Activated CD8-positive, alpha-beta memory T cell treated with anti-CD3 and anti-CD28 coated beads, Interleukin-2, amount 10 ng/mL, durations not matched to agents 7 days and 5 days (primary cell): ENCODE data around the gene DMXL1. TPM values are rescaled to one million over a fixed set of nuclear protein-coding genes. Genes with fewer than 3 reads are reported as not detected.
A peak's percentile ranks its signal among the peaks of the same experiment; 100 is the strongest.
"Not testable (repeated sequence)": the region's sequence is repeated elsewhere in the genome, so short reads cannot be mapped to it uniquely, and the experiment has no call there.

Experiments used
- ATAC-seq: fragments of 150-1000 bp; cut with Tn5 transposase; one replicate; pipeline ENCODE4 v1.10.0; 2021; ENCODE audit warnings: moderate library complexity
- CTCF ChIA-PET: fragments of 350-600 bp; sonication (Branson Sonifier 250); formaldehyde crosslinking; loops from one replicate; lab custom pipeline; 2021; ENCODE audit warnings: antibody characterized with exemption; lab: Charles Lee
- DNase-seq: peaks from one replicate; pipeline ENCODE4 v3.0.0-alpha.2; 2020
- H3K27ac Mint-ChIP-seq: one replicate; pipeline ENCODE4 v1.8.0; 2021; ENCODE audit warnings: mild to moderate bottlenecking, mixed read lengths
- H3K27me3 Mint-ChIP-seq: one replicate; pipeline ENCODE4 v1.8.0; 2021; ENCODE audit warnings: mixed read lengths
- H3K36me3 Mint-ChIP-seq: one replicate; pipeline ENCODE4 v1.8.0; 2021; ENCODE audit warnings: mild to moderate bottlenecking, mixed read lengths
- H3K4me1 Mint-ChIP-seq: one replicate; pipeline ENCODE4 v1.8.0; 2021; ENCODE audit warnings: mixed read lengths
- H3K4me3 Mint-ChIP-seq: one replicate; pipeline ENCODE4 v1.8.0; 2021; ENCODE audit warnings: mild to moderate bottlenecking, moderate library complexity, mixed read lengths
- H3K9me3 Mint-ChIP-seq: one replicate; pipeline ENCODE4 v1.8.0; 2022; ENCODE audit warnings: low read depth, mixed read lengths
- total RNA-seq, 2 experiments: library from RNA; stranded (reverse); gene quantifications; one replicate each; pipeline ENCODE4 v1.2.3, GENCODE V29; 2021

DMXL1 gene
- total RNA-seq, 2 experiments from 2014 or later = 30.4 to 35.5 TPM

DNA sequence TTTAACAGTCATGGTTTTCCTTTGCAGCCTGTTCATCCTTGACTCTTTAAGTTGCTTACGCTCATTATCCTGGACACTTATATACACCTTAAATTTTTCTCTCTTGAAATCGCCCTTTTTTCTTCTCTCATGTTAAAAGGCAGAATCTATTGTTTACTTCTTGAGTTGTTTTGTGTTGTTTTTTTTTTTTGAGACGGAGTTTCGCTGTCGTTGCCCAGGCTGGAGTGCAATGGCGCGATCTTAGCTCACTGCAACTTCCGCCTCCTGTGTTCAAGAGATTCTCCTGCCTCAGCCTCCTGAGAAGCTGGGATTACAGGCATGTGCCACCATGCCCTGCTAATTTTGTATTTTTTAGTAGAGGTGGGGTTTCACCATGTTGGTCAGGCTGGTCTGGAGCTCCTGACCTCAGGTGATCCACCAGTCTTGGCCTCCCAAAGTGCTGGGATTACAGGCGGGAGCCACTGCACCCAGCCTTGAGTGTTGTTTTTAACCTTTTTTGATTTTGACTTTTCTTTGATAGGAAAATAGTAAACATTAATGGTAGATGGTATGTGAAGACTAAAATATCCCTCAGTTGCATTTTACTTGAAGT, 3.0 kb downstream of the DMXL1 start:
- Mint-ChIP-seq H3K4me3 (peak overlapping the region; percentile 49), H3K4me1 (peaks cover 55% of the 10 kb centered on the region), H3K27ac (peak overlapping the region; percentile 71)
- not testable (repeated sequence) for H3K36me3 Mint-ChIP-seq, DNase-seq, H3K27me3 Mint-ChIP-seq, ATAC-seq, H3K9me3 Mint-ChIP-seq
- CTCF ChIA-PET = interaction anchor here (1.8 kb wide), 1 partner anchor 338 kb away, joined by 4 read pairs; no protein-coding TSS in a partner anchor

DNA sequence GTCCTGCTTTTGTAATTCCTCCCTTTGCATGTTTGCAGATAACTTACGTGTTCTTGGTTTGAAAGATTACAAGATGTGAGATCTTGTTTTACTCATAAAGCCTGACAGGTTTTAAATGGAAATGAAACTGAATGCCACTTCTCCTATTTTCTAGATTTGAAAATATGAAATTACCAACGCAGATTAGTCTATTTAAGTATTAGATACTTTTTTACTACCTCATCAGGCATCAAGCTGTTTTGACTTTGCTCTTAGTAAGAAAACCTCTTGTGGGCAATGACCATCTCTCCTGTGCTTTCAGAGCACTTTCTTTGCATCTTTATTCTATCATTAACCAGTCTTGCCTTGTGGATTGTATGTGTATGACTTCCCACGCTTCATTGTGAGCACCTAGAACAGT, 3.5 kb downstream of the DMXL1 start:
- DNase-seq = no peak
- ATAC-seq = no peak
- no peaks in the 10 kb centered on the region for H3K27me3 Mint-ChIP-seq
- peaks cover 61% of the 10 kb centered on the region for H3K4me1 Mint-ChIP-seq
- H3K27ac Mint-ChIP-seq = peak overlapping the region; percentile 71
- peak overlapping the region; percentile 49 for H3K4me3 Mint-ChIP-seq
- CTCF ChIA-PET = interaction anchor here (0.9 to 1.8 kb wide), 2 partner anchors 86 to 337 kb away, joined by 3 to 4 read pairs; partner anchors contain the start of gene DTWD2
- H3K36me3 Mint-ChIP-seq = peaks cover 7% of the 10 kb centered on the region
- no peaks in the 10 kb centered on the region for H3K9me3 Mint-ChIP-seq

GRCh38 chr5:119075269-119075668, 4.4 kb downstream of the DMXL1 start:
- Mint-ChIP-seq H3K4me1 (peaks cover 62% of the 10 kb centered on the region), H3K27ac (peak overlapping the region; percentile 15)
- not testable (repeated sequence) for H3K4me3 Mint-ChIP-seq, ATAC-seq, H3K9me3 Mint-ChIP-seq, H3K27me3 Mint-ChIP-seq, H3K36me3 Mint-ChIP-seq
- peak; percentile 48 for DNase-seq
- CTCF ChIA-PET = interaction anchor here (0.6 to 1.1 kb wide), 4 partner anchors 53 to 359 kb away, joined by 3 to 5 read pairs (median 3); partner anchors contain the start of gene DTWD2

- H3K27ac Mint-ChIP-seq = peak overlapping the region; percentile 26
- CTCF ChIA-PET = interaction anchor here (0.6 to 1.1 kb wide), 4 partner anchors 54 to 336 kb away, joined by 3 to 5 read pairs (median 3); partner anchors contain the start of gene DTWD2
- peaks cover 5% of the 10 kb centered on the region for H3K36me3 Mint-ChIP-seq
These were observed 5.2 kb downstream of the DMXL1 start for GRCh38 chr5:119076080-119076479.

GRCh38 chr5:119077444-119077843, 6.6 kb downstream of the DMXL1 start:
- ATAC-seq (no peak), DNase-seq (no peak)
- peaks cover 5% of the 10 kb centered on the region for H3K36me3 Mint-ChIP-seq
- peaks cover 61% of the 10 kb centered on the region for H3K4me1 Mint-ChIP-seq
- H3K9me3 Mint-ChIP-seq = no peaks in the 10 kb centered on the region
- H3K27me3 Mint-ChIP-seq = no peaks in the 10 kb centered on the region
- H3K27ac Mint-ChIP-seq = no peak overlapping the region
- no peak overlapping the region for H3K4me3 Mint-ChIP-seq
- CTCF ChIA-PET = interaction anchor here (2.3 kb wide), 1 partner anchor 89 kb away, joined by 8 read pairs; the partner anchor contains the start of gene DTWD2

More at GRCh38 chr5:119076080-119076479, 5.2 kb downstream of the DMXL1 start:
- no peaks in the 10 kb centered on the region for H3K27me3 Mint-ChIP-seq
- H3K4me3 Mint-ChIP-seq = no peak overlapping the region
- no peaks in the 10 kb centered on the region for H3K9me3 Mint-ChIP-seq
- ATAC-seq (no peak), DNase-seq (no peak)
- H3K4me1 Mint-ChIP-seq = peaks cover 64% of the 10 kb centered on the region

DNA sequence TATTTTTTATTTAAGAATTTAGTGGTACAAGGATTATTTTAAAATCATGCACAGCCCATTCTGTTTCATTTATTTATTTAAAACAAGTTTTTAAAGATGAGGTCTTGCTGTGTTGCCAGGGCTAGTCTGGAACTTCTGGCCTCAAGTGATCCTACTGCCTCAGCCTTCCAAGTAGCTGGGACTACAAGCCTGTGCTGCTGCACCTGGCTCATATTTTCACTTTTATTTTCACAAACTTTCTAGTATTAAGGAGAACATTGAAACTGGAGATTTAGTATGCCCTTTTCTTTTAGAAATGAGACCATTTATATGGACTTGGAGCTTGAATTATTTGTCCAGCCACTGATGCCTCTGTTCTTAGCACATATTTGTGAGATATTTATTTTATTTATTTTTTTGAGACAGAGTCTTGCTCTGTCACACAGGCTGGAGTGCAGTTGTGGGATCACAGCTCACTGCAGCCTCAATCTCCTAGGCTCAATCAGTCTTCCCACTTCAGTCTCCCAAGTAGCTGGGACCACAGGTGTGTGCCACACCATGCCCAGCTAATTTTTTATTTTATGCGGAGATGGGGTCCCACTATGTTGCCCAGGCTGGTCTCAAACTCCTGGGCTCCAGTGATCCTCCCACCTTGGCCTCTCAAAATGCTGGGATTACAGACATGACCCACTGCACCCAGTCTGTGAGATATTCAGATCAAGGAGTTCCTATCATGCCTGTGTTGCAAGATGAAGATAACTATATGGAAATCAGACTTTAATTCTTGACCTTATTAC, 7.4 kb downstream of the DMXL1 start:
- Mint-ChIP-seq H3K9me3 (no peaks in the 10 kb centered on the region), H3K4me3 (no peak overlapping the region), H3K36me3 (peaks cover 9% of the 10 kb centered on the region), H3K27ac (no peak overlapping the region), H3K4me1 (peaks cover 53% of the 10 kb centered on the region), H3K27me3 (no peaks in the 10 kb centered on the region)
- CTCF ChIA-PET = interaction anchor here (1.3 to 2.3 kb wide), 2 partner anchors 90 to 234 kb away, joined by 3 to 8 read pairs; partner anchors contain the start of gene DTWD2
- DNase-seq (no peak), ATAC-seq (no peak)

- CTCF ChIA-PET = interaction anchor here (1.3 to 2.3 kb wide), 2 partner anchors 91 to 233 kb away, joined by 3 to 8 read pairs; partner anchors contain the start of gene DTWD2
- Mint-ChIP-seq H3K4me3 (peak overlapping the region; percentile 10), H3K27ac (peak overlapping the region; percentile 79), H3K4me1 (peaks cover 47% of the 10 kb centered on the region), H3K9me3 (no peaks in the 10 kb centered on the region), H3K27me3 (no peaks in the 10 kb centered on the region), H3K36me3 (peaks cover 8% of the 10 kb centered on the region)
- no peak for DNase-seq
- ATAC-seq = no peak
These were observed 8.0 kb downstream of the DMXL1 start for GRCh38 chr5:119078861-119079260.

GRCh38 chr5:119079318-119079921, 8.5 kb downstream of the DMXL1 start:
- Mint-ChIP-seq H3K27ac (peak overlapping the region; percentile 79), H3K4me3 (peak overlapping the region; percentile 10)

DNA sequence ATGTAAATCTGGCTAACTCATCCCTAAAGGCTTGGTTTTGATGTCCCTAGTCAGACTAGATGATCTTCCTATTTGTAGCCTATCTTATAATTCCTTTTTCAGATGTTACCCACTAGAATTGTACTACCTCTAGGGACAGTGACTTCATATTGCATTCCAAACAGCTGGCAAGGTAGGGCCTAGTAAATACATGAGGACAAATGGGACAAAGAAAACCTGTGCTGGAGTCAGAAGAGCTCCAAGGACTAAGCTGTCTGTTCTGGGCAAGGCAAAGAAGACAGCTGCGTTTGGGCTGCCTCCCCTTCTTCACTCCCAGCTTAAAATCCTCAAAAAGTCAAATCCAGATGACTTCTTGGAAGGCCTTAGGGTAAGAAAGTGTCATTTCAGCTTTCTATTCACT, 10.0 kb downstream of the DMXL1 start:
- no peak for DNase-seq
- CTCF ChIA-PET = interaction anchor here (1.7 kb wide), 1 partner anchor 10 kb away, joined by 4 read pairs; the partner anchor contains the start of gene DMXL1
- Mint-ChIP-seq H3K9me3 (peaks cover 2% of the 10 kb centered on the region), H3K4me1 (peaks cover 32% of the 10 kb centered on the region), H3K4me3 (no peak overlapping the region), H3K27me3 (no peaks in the 10 kb centered on the region), H3K27ac (no peak overlapping the region), H3K36me3 (peaks cover 15% of the 10 kb centered on the region)
- ATAC-seq = no peak

More at GRCh38 chr5:119079318-119079921, 8.5 kb downstream of the DMXL1 start:
- no peaks in the 10 kb centered on the region for H3K9me3 Mint-ChIP-seq
- peaks cover 6% of the 10 kb centered on the region for H3K36me3 Mint-ChIP-seq
- H3K4me1 Mint-ChIP-seq = peaks cover 42% of the 10 kb centered on the region
- ATAC-seq (peak; percentile 86), DNase-seq (peak; percentile 57)
- CTCF ChIA-PET = interaction anchor here (1.3 to 2.3 kb wide), 3 partner anchors 9 to 232 kb away, joined by 3 to 8 read pairs (median 4); partner anchors contain the start of genes DMXL1 and DTWD2
- no peaks in the 10 kb centered on the region for H3K27me3 Mint-ChIP-seq

DNA sequence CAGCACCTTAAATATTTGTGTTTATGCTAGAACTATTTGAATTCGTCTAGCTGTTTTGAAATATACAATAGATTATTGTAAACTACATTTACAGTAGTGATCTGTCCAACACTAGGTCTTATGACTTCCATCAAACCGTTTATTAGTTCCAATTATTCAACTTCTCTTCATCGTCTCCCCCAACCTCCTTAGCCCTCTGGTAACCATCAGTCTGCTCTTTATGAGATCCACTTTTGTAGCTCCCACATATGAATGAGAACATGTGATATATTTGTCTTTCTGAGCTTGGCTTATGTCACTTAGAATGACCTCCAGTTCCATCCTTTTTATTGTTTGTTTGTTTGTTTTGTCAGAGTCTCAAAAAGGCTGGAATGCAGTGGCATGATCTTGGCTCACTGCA, 11.8 kb downstream of the DMXL1 start:
- ATAC-seq = no peak
- Mint-ChIP-seq H3K9me3 (peaks cover 4% of the 10 kb centered on the region), H3K27me3 (no peaks in the 10 kb centered on the region), H3K27ac (no peak overlapping the region), H3K4me1 (peaks cover 26% of the 10 kb centered on the region), H3K4me3 (no peak overlapping the region), H3K36me3 (peaks cover 27% of the 10 kb centered on the region)
- no peak for DNase-seq
- CTCF ChIA-PET = no interaction called here

DNA sequence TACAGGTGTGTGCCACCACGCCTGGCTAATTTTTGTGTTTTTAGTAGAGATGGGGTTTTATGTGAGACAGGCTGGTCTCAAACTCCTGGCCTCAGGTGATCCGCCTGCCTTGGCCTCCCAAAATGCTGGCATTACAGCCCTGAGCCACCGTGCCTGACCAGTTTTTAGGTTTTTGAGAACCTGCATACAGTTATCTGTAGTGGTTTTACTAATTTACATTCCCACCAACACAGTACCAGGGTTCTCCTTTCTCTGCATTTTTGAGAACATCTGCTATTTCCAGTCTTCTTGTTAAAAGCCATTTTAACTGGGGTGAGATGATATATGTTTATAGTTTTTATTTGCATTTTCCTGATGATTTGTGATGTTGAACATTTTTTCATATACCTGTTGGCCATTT, 12.8 kb downstream of the DMXL1 start:
- no peak for ATAC-seq
- Mint-ChIP-seq H3K27me3 (no peaks in the 10 kb centered on the region), H3K36me3 (peaks cover 29% of the 10 kb centered on the region), H3K9me3 (peaks cover 4% of the 10 kb centered on the region), H3K27ac (no peak overlapping the region), H3K4me1 (peaks cover 19% of the 10 kb centered on the region), H3K4me3 (no peak overlapping the region)
- CTCF ChIA-PET = no interaction called here
- no peak for DNase-seq

GRCh38 chr5:119088438-119088837, 17.6 kb downstream of the DMXL1 start:
- DNase-seq (no peak), ATAC-seq (no peak)
- Mint-ChIP-seq H3K4me1 (peaks cover 3% of the 10 kb centered on the region), H3K9me3 (peaks cover 11% of the 10 kb centered on the region), H3K27me3 (no peaks in the 10 kb centered on the region), H3K36me3 (peaks cover 40% of the 10 kb centered on the region), H3K27ac (no peak overlapping the region), H3K4me3 (no peak overlapping the region)
- CTCF ChIA-PET = no interaction called here

DNA sequence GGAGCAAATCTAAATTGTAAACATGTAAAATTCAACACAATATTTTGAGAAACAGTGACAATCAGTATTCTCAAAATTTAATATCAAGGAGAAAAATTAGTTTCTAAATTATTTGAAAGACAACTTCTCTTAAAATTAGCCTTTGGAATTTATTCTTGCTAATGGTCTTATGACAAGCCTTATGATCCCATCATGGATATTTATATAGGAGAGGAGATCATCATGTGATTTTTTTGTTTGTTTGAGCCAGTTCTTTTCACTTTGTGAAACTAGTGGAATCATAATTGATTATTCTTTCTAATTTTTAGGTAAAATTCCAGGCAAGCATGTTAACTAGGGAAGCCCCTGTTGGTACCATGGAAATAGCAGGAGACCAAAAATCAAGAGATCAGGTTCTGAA, 24.7 kb downstream of the DMXL1 start:
- no peak for DNase-seq
- ATAC-seq = no peak
- H3K4me3 Mint-ChIP-seq = no peak overlapping the region
- CTCF ChIA-PET = no interaction called here
- H3K36me3 Mint-ChIP-seq = peaks cover 23% of the 10 kb centered on the region
- H3K4me1 Mint-ChIP-seq = peaks cover 2% of the 10 kb centered on the region
- no peaks in the 10 kb centered on the region for H3K27me3 Mint-ChIP-seq
- H3K9me3 Mint-ChIP-seq = peaks cover 9% of the 10 kb centered on the region
- H3K27ac Mint-ChIP-seq = no peak overlapping the region
